ENCODE measurements around the gene AJAP1.

The AJAP1 gene

GRCh38 chr1:4708840-4709507, 54.6 kb downstream of the AJAP1 start:
- DNase-seq: no peak

- no peak for DNase-seq
Observed at GRCh38 chr1:4709641-4710040, 55.2 kb downstream of the AJAP1 start.

GRCh38 chr1:4710592-4711415, 56.4 kb downstream of the AJAP1 start:
- DNase-seq: no peak

GRCh38 chr1:4711416-4712275, 57.2 kb downstream of the AJAP1 start:
- no peak for DNase-seq

- no peak for DNase-seq
Observed at GRCh38 chr1:4713669-4714068, 59.3 kb downstream of the AJAP1 start.

- DNase-seq: no peak
Observed at GRCh38 chr1:4716406-4716805, 62.0 kb downstream of the AJAP1 start.

GRCh38 chr1:4718071-4718470, 63.7 kb downstream of the AJAP1 start:
- DNase-seq: no peak

GRCh38 chr1:4723106-4723505, 68.7 kb downstream of the AJAP1 start:
- DNase-seq: no peak

- no peak for DNase-seq
Observed at GRCh38 chr1:4724001-4724400, 69.6 kb downstream of the AJAP1 start.

- no peak for DNase-seq
Observed at GRCh38 chr1:4724695-4725250, 70.4 kb downstream of the AJAP1 start.

- no peak for DNase-seq
Observed at GRCh38 chr1:4725416-4725815, 71.0 kb downstream of the AJAP1 start.

GRCh38 chr1:4726620-4727341, 72.4 kb downstream of the AJAP1 start:
- peak; percentile 46 for DNase-seq

- no peak for DNase-seq
Observed at GRCh38 chr1:4728319-4729089, 74.1 kb downstream of the AJAP1 start.

GRCh38 chr1:4729090-4729471, 74.7 kb downstream of the AJAP1 start:
- DNase-seq: no peak

GRCh38 chr1:4730078-4730477, 75.7 kb downstream of the AJAP1 start:
- DNase-seq: no peak

GRCh38 chr1:4733446-4734177, 79.2 kb downstream of the AJAP1 start:
- DNase-seq: no peak

- no peak for DNase-seq
Observed at GRCh38 chr1:4734219-4734618, 79.8 kb downstream of the AJAP1 start.

GRCh38 chr1:4734791-4735190, 80.4 kb downstream of the AJAP1 start:
- DNase-seq: no peak

GRCh38 chr1:4736254-4736653, 81.8 kb downstream of the AJAP1 start:
- no peak for DNase-seq

- DNase-seq: no peak
Observed at GRCh38 chr1:4741876-4742423, 87.5 kb downstream of the AJAP1 start.
